ENCODE measurements around the gene TRANK1. TPM values are rescaled to one million over a fixed set of nuclear protein-coding genes. Genes with fewer than 3 reads are reported as not detected.
"Not testable (repeated sequence)": the region's sequence is repeated elsewhere in the genome, so short reads cannot be mapped to it uniquely, and the experiment has no call there.

Gene TRANK1
- total RNA-seq, 2 donors from 2014 or later: 21.3 to 50.7 TPM

DNA sequence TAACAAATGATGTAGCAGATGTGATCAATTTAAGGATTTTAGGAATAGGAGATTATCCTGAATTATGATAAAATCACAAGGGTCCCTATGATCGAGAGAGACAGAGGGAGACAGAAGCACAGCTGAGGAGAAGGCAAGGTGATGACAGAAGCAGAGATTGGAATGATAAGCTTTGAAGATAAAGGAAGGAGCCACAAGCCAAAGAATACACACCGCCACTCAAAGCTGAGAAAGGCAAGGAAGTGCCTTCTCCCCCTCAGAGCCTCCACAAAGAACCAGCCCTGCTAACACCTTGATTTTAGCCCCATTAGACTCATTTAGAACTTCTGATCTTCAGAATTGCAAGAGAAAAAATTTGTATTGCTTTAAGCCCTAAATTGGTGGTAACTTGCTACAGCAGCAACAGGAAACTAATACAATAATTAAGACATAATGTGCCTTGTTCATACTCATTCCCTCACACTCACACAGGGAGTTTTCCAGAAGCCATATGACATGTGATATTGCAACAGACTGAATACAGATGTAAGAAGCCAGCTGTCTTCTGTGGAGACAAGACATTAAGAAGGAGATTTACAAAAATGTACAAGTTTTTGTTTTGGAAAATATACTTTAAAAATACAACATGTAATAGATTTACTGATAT lies 38.2 kb downstream of the TRANK1 start:
- no peak for DNase-seq
- Histone ChIP-seq H3K27ac (peak overlapping the region; percentile 91), H3K36me3 (no peaks in the 10 kb centered on the region), H3K4me3 (no peak overlapping the region), H3K4me1 (peaks cover 9% of the 10 kb centered on the region), H3K9me3 (no peaks in the 10 kb centered on the region), H3K9ac (ENCODE audit: low read depth in 2 of 2, low read length in 2 of 2) (peak overlapping the region in 1 of 2 donors; percentile 2), H3K27me3 (no peaks in the 10 kb centered on the region)
- TF ChIP-seq, protein P1, sequence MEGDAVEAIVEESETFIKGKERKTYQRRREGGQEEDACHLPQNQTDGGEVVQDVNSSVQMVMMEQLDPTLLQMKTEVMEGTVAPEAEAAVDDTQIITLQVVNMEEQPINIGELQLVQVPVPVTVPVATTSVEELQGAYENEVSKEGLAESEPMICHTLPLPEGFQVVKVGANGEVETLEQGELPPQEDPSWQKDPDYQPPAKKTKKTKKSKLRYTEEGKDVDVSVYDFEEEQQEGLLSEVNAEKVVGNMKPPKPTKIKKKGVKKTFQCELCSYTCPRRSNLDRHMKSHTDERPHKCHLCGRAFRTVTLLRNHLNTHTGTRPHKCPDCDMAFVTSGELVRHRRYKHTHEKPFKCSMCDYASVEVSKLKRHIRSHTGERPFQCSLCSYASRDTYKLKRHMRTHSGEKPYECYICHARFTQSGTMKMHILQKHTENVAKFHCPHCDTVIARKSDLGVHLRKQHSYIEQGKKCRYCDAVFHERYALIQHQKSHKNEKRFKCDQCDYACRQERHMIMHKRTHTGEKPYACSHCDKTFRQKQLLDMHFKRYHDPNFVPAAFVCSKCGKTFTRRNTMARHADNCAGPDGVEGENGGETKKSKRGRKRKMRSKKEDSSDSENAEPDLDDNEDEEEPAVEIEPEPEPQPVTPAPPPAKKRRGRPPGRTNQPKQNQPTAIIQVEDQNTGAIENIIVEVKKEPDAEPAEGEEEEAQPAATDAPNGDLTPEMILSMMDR (IDR thresholded peaks at IDR 0.05): no peak
- intact Hi-C loops (cut with DNase I): no loop called here

DNA sequence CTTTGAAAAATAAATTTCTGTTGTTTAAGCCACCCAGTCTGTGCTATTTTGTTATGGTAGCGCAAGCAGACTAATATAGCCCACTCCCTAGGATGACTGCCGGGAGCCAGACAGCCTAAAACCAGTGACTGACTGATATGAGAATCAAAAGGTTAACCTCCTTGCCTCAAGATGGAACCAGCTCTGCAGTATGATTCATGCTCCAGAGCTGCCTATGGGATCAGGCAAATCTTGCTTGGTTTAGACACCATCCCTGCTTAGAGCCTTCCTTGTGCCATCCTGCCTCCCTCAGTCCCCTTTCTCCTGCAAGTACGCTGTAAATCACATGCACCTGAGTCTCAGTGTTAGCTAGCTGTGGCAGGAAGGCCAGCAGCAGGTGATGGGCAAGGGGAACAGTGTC lies 39.3 kb downstream of the TRANK1 start:
- Histone ChIP-seq H3K4me3 (no peak overlapping the region), H3K27ac (no peak overlapping the region), H3K9me3 (no peaks in the 10 kb centered on the region), H3K9ac (ENCODE audit: low read depth in 2 of 2, low read length in 2 of 2) (no peak overlapping the region), H3K36me3 (no peaks in the 10 kb centered on the region), H3K4me1 (peaks cover 9% of the 10 kb centered on the region), H3K27me3 (no peaks in the 10 kb centered on the region)
- no peak for DNase-seq
- intact Hi-C loops (cut with DNase I): no loop called here
- TF ChIP-seq, protein P1 (IDR thresholded peaks at IDR 0.05): no peak

DNA sequence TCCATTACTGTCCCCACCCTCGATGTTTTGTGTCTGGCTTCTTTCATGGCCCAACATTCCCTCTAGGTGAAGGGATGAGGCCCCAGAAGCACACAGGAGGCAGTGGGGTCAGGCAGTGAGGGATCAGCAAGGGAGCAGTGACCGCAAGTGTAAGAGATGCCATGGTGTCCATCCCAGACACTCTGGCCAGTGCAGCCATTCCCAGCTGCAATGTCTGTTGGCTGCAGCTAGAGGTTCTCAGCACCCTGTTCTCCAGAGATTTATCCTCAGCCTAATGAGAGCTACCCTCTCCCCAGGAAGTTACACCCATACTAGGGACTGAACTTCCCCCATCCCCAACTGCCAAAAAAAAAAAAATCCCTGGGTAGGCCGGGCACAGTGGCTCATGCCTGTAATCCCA lies 40.2 kb downstream of the TRANK1 start:
- intact Hi-C loops (cut with DNase I): loop anchor here (5.0 kb wide), 1 partner anchor 53 kb away; no protein-coding TSS in a partner anchor

DNA sequence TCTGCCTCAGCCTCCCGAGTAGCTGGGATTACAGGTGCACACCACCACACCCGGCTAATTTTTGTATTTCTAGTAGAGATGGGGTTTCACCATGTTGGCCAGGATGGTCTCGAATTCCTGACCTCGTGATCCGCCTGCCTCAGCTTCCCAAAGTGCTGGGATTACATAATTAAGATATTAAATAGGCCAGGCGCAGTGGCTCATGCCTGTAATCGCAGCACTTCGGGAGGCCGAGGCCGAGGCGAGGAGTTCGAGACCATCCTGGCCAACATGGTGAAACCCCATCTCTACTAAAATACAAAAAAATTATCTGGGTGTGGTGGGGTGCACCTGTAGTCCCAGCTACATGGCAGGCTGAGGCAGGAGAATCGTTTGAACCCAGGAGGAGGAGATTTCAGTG lies 40.8 kb downstream of the TRANK1 start:
- not testable (repeated sequence) for H3K9me3 ChIP-seq; H3K27me3 ChIP-seq; H3K4me3 ChIP-seq; H3K36me3 ChIP-seq; H3K27ac ChIP-seq; H3K4me1 ChIP-seq; DNase-seq; H3K9ac ChIP-seq (ENCODE audit: low read depth in 2 of 2, low read length in 2 of 2)
- intact Hi-C loops (cut with DNase I): loop anchor here (5.0 kb wide), 1 partner anchor 53 kb away; no protein-coding TSS in a partner anchor

More for the DNA sequence above, 40.2 kb downstream of the TRANK1 start:
- no peak for DNase-seq
- H3K4me1 ChIP-seq: peaks cover 9% of the 10 kb centered on the region
- H3K27me3 ChIP-seq: no peaks in the 10 kb centered on the region
- TF ChIP-seq, protein P1 (IDR thresholded peaks at IDR 0.05): peak; percentile 22
- no peaks in the 10 kb centered on the region for H3K9me3 ChIP-seq
- H3K27ac ChIP-seq: no peak overlapping the region
- no peak overlapping the region for H3K4me3 ChIP-seq
- no peak overlapping the region for H3K9ac ChIP-seq (ENCODE audit: low read depth in 2 of 2, low read length in 2 of 2)
- no peaks in the 10 kb centered on the region for H3K36me3 ChIP-seq

DNA sequence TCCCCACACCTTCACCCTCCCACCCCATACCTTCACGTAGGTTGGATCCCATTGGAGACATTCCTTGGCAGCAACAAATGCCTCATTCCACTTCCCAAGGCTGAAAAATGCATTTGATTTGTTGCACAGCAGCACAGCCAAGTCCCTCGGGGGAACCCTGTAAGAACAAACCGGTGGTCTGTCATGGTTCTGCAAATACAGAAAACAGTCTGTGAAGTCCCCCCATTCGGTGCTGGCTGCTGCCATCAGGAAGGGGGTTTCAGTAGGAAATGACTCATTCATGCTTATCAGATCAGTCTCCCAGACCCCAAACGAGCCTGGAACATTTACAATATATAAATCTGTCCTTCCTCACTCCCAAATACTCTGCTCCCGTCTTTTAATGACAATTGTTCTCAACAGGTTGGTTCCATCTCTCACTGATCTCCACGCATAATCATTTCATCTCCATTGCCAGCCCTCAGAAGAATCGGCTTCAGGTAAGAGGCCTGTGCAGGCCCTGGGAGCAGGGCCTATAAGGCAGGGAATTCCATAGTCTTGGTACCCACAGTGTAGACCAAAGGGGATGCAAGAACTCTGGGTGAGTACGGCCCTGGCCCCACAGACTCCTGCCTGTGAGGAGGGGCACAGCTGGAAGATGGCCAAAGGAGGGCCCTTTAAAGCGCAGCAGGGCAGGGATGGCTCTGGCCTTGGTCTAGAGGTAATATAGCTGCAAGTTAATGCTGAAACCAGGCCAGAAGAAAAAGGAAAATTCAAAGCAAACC lies 41.6 kb downstream of the TRANK1 start:
- H3K27me3 ChIP-seq: no peaks in the 10 kb centered on the region
- peaks cover 4% of the 10 kb centered on the region for H3K4me1 ChIP-seq
- H3K27ac ChIP-seq: no peak overlapping the region
- TF ChIP-seq, protein P1 (IDR thresholded peaks at IDR 0.05): no peak
- H3K9ac ChIP-seq (ENCODE audit: low read depth in 2 of 2, low read length in 2 of 2): no peak overlapping the region
- no peak for DNase-seq
- no peak overlapping the region for H3K4me3 ChIP-seq
- intact Hi-C loops (cut with DNase I): loop anchor here (5.0 kb wide), 1 partner anchor 54 kb away; no protein-coding TSS in a partner anchor
- no peaks in the 10 kb centered on the region for H3K36me3 ChIP-seq
- H3K9me3 ChIP-seq: no peaks in the 10 kb centered on the region

DNA sequence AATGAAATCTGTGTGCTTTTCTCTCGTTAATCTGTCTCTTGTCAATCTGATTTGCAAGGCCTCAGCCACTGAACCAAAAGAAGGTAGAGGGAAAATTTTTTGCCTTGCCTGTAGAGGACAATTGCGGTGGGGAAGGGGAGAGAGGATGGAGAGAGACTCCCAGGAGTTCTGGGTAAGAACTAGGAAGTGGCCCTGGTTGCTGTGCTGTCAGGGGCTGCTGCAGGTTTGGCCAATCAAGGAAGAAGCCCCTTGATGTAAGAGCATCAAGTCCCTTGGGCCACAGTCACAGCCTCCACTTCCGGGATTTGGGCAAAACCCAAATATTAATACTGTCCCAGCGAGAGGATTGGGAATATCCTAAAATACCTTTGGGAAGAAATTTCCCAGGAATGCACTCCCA lies 43.3 kb downstream of the TRANK1 start:
- Histone ChIP-seq H3K9ac (ENCODE audit: low read depth in 2 of 2, low read length in 2 of 2) (no peak overlapping the region), H3K4me3 (no peak overlapping the region), H3K36me3 (no peaks in the 10 kb centered on the region), H3K4me1 (peaks cover 4% of the 10 kb centered on the region), H3K9me3 (no peaks in the 10 kb centered on the region), H3K27me3 (no peaks in the 10 kb centered on the region), H3K27ac (no peak overlapping the region)
- TF ChIP-seq, protein P1 (IDR thresholded peaks at IDR 0.05): no peak
- DNase-seq: no peak
- intact Hi-C loops (cut with DNase I): loop anchor here (5.0 kb wide), 1 partner anchor 56 kb away; no protein-coding TSS in a partner anchor
